Heart left ventricle (tissue), 16 donors: ENCODE data around the gene ZP1. TPM values are rescaled to one million over a fixed set of nuclear protein-coding genes. Genes with fewer than 3 reads are reported as not detected.

Source experiments
- ATAC-seq, 4 donors: fragments of 200-7000 bp; cut with Tn5 transposase; one replicate each; pipeline ENCODE4 v1.9.1; 2020 to 2022; ENCODE audit warnings: moderate library complexity in 4 of 4, mild to moderate bottlenecking in 3 of 4, moderate number of reproducible peaks in 1 of 4
- DNase-seq, 5 donors: peaks; one replicate each; pipeline ENCODE4 v3.0.0-alpha.2; 2020
- H3K27ac ChIP-seq, 12 donors: fragments of 200-600 bp; sonication (generic) in 4 of 12; one replicate each; pipeline versions ENCODE4 v1.5.0 to v1.8.0; 2016 to 2022; ENCODE audit warnings: mild to moderate bottlenecking in 2 of 12
- H3K27me3 ChIP-seq, 9 donors: fragments of 200-600 bp; sonication (generic) in 2 of 9; one replicate each; pipeline versions ENCODE4 v1.5.1 to v1.8.0; 2016 to 2022; ENCODE audit warnings: mild to moderate bottlenecking in 3 of 9
- H3K36me3 ChIP-seq, 9 donors: fragments of 200-600 bp; sonication (generic) in 2 of 9; one replicate each; pipeline versions ENCODE4 v1.5.0 to v1.8.0; 2018 to 2022; ENCODE audit warnings: mild to moderate bottlenecking in 2 of 9
- H3K4me1 ChIP-seq, 12 donors: fragments of 200-600 bp; sonication (generic) in 4 of 12; one replicate each; pipeline versions ENCODE4 v1.5.0 to v1.8.0; 2016 to 2022; ENCODE audit warnings: mild to moderate bottlenecking in 3 of 12
- H3K4me3 ChIP-seq, 12 donors: fragments of 200-600 bp; sonication (generic) in 4 of 12; one replicate each; pipeline versions ENCODE4 v1.5.0 to v1.8.0; 2017 to 2022; ENCODE audit warnings: mild to moderate bottlenecking in 9 of 12, moderate library complexity in 4 of 12
- H3K9me3 ChIP-seq, 12 donors: fragments of 200-600 bp; sonication (generic) in 4 of 12; one replicate each; pipeline versions ENCODE4 v1.5.0 to v1.8.0; 2016 to 2022; ENCODE audit warnings: mild to moderate bottlenecking in 1 of 12
- CTCF ChIP-seq, 12 donors: fragments of 200-600 bp; sonication (generic) in 4 of 12; IDR thresholded peaks; one replicate each; pipeline versions ENCODE4 v1.5.0 to v1.8.0; 2018 to 2022; ENCODE audit warnings: antibody characterized with exemption in 12 of 12, mild to moderate bottlenecking in 5 of 12
- POLR2A ChIP-seq, 2 donors: fragments of 450-650 bp; IDR thresholded peaks; one replicate each; pipeline ENCODE4 v1.6.1; 2017; ENCODE audit warnings: antibody characterized with exemption in 2 of 2, mild to moderate bottlenecking in 2 of 2, moderate library complexity in 2 of 2
- WGBS, 4 donors: extraction: QIAGEN DNeasy Blood & Tissue Kit in 2 of 4; methylation state at CpG; one replicate each; pipeline versions ENCODE4 v1.1.5 to v1.1.7; 2013 to 2018; 5-methylcytosine and 5-hydroxymethylcytosine counted together
- intact Hi-C, 10 donors: fragments of 100-400 bp; cut with DNase I; formaldehyde crosslinking; loops; one replicate each; pipeline versions ENCODE4 v1.11.1 to v1.14.2; 2022
- polyA plus RNA-seq, 2 donors: library from polyadenylated mRNA; stranded (reverse); fragments of 200-250 nt; gene quantifications; one replicate each; pipeline ENCODE4 v1.2.3, GENCODE V29; 2013
- total RNA-seq, 9 donors: library from RNA; depleted of rRNA in 2 of 9; stranded (reverse); fragments of >200 nt in 2 of 9; fragmentation: NEBNext Ultra II Directional in 3 of 9; extraction: Animal tissue kit (Norgen Biotek cat#: 25700) in 3 of 9; gene quantifications; one replicate each; pipeline versions ENCODE4 v1.1.0 to v1.2.4, GENCODE V29; 2016 to 2023
- donor health status: ischemic (EF 13 %, LVEDD 7.1; RV severe dilation, severe dysfunction).
- donor health status: healthy with polysubstance abuse.
- donor health status: DM: no; HTN: yes; CAD: no.
- donor health status: DM: no; HTN: no; CAD: no.
- donor health status: ischemic (EF 25% LVEDD 6.9; RV normal size, moderate dysfunction).
- donor health status: ischemic (EF 25% LVEDD 5.7; RV mildly dilated, moderate dysfunction).
- donor health status: healthy.
- donor health status: DM: yes; HTN: yes; CAD: no.
- donor health status: ischemic (EF 35%, LVEDD 5.7; RV mildly dilated, moderate dysfunction).
- donor health status: nonischemic (EF 11% LVEDD 7.7; RV severe dilation, severe dysfunction).
- donor health status: DM: yes; HTN: yes; CAD: no.
- donor health status: PGD.
- donor health status: ischemic (EF 29% LVEDD 5.4; RV normal size, mild dysfunction).
- donor health status: nonischemic (EF 23%, LVEDD 6.1; RV moderate dilation, normal function).

ZP1 gene
- total and polyA plus RNA-seq, 11 donors: 0.15 to 0.95 (median 0.32) TPM; not detected in 7

GRCh38 chr11:60844870-60845221, 22.5 kb upstream of the ZP1 start:
- H3K4me1 ChIP-seq: peaks cover 3 to 46% (median 32%) of the 10 kb centered on the region in 12 donors
- ATAC-seq: no peak
- intact Hi-C loops: loop anchor here in 2 of 10 donors (5.0 kb wide), 1 partner anchor 32 kb away; no protein-coding TSS in a partner anchor

GRCh38 chr11:60845338-60845737, 22.0 kb upstream of the ZP1 start:
- intact Hi-C loops: no loop called here
- Histone ChIP-seq H3K4me1 (peaks cover 3 to 41% (median 31%) of the 10 kb centered on the region in 12 donors), H3K9me3 (no peaks in the 10 kb centered on the region), H3K27ac (no peak overlapping the region), H3K36me3 (peaks cover 0 to 38% (median 29%) of the 10 kb centered on the region in 9 donors), H3K4me3 (no peak overlapping the region), H3K27me3 (no peaks in the 10 kb centered on the region)
- no peak for TF ChIP-seq POLR2A (IDR thresholded peaks at IDR 0.05)
- TF ChIP-seq CTCF (IDR thresholded peaks at IDR 0.05): no peak
- no peak for ATAC-seq
- no peak for DNase-seq
- 84 to 90% (median 86%) methylated on average over 7 to 8 of the region's 8 CpGs for WGBS, 4 donors

More at GRCh38 chr11:60844870-60845221, 22.5 kb upstream of the ZP1 start:
- H3K9me3 ChIP-seq: no peaks in the 10 kb centered on the region
- 39 to 44% (median 41%) methylated on average over 4 of the region's 4 CpGs for WGBS, 4 donors
- H3K27me3 ChIP-seq: no peaks in the 10 kb centered on the region
- no peak overlapping the region for H3K4me3 ChIP-seq
- no peak for DNase-seq
- TF ChIP-seq CTCF (IDR thresholded peaks at IDR 0.05) (no peak), POLR2A (IDR thresholded peaks at IDR 0.05) (no peak)
- peaks cover 0 to 33% (median 24%) of the 10 kb centered on the region in 9 donors for H3K36me3 ChIP-seq
- H3K27ac ChIP-seq: no peak overlapping the region

- Histone ChIP-seq H3K4me3 (no peak overlapping the region), H3K27me3 (no peaks in the 10 kb centered on the region), H3K27ac (no peak overlapping the region), H3K4me1 (peaks cover 0 to 29% (median 18%) of the 10 kb centered on the region in 12 donors), H3K36me3 (peaks cover 0 to 57% (median 47%) of the 10 kb centered on the region in 9 donors), H3K9me3 (no peaks in the 10 kb centered on the region)
- DNase-seq (no peak), ATAC-seq (peak in 1 of 4 donors; percentile 7)
- intact Hi-C loops: no loop called here
- no peak for TF ChIP-seq CTCF (IDR thresholded peaks at IDR 0.05)
- TF ChIP-seq POLR2A (IDR thresholded peaks at IDR 0.05): no peak
- WGBS, 4 donors: 73 to 79% (median 74%) methylated on average over 13 of the region's 13 CpGs
These were observed 20.1 kb upstream of the ZP1 start for GRCh38 chr11:60847281-60847680.

GRCh38 chr11:60847896-60848295, 19.4 kb upstream of the ZP1 start:
- no peak for DNase-seq
- no peaks in the 10 kb centered on the region for H3K9me3 ChIP-seq
- H3K27me3 ChIP-seq: no peaks in the 10 kb centered on the region
- no peak overlapping the region for H3K4me3 ChIP-seq
- no peak for TF ChIP-seq CTCF (IDR thresholded peaks at IDR 0.05)
- TF ChIP-seq POLR2A (IDR thresholded peaks at IDR 0.05): no peak
- intact Hi-C loops: no loop called here
- H3K4me1 ChIP-seq: peaks cover 0 to 25% (median 12%) of the 10 kb centered on the region in 12 donors
- peak overlapping the region in 2 of 12 donors; percentile 4 to 32 for H3K27ac ChIP-seq
- H3K36me3 ChIP-seq: peaks cover 0 to 58% (median 49%) of the 10 kb centered on the region in 9 donors
- 87 to 92% (median 89%) methylated on average over 12 of the region's 12 CpGs for WGBS, 4 donors
- ATAC-seq: no peak
